Superior temporal gyrus (tissue), 1 donor: ENCODE data around the gene SEPTIN8.
A peak's percentile ranks its signal among the peaks of the same experiment; 100 is the strongest.

Experiments
- DNase-seq: peaks from one replicate; pipeline ENCODE4 v3.0.0-alpha.2; 2016; ENCODE audit errors: extremely low spot score

The SEPTIN8 gene, protein sequence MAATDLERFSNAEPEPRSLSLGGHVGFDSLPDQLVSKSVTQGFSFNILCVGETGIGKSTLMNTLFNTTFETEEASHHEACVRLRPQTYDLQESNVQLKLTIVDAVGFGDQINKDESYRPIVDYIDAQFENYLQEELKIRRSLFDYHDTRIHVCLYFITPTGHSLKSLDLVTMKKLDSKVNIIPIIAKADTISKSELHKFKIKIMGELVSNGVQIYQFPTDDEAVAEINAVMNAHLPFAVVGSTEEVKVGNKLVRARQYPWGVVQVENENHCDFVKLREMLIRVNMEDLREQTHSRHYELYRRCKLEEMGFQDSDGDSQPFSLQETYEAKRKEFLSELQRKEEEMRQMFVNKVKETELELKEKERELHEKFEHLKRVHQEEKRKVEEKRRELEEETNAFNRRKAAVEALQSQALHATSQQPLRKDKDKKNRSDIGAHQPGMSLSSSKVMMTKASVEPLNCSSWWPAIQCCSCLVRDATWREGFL

GRCh38 chr5:132777209-132778069, at the start of gene SEPTIN8:
Gene SEPTIN8 (minus strand): TSS chr5:132777239. CDS start chr5:132777137, 102 bp downstream.
- peak; percentile 71 for DNase-seq

DNA sequence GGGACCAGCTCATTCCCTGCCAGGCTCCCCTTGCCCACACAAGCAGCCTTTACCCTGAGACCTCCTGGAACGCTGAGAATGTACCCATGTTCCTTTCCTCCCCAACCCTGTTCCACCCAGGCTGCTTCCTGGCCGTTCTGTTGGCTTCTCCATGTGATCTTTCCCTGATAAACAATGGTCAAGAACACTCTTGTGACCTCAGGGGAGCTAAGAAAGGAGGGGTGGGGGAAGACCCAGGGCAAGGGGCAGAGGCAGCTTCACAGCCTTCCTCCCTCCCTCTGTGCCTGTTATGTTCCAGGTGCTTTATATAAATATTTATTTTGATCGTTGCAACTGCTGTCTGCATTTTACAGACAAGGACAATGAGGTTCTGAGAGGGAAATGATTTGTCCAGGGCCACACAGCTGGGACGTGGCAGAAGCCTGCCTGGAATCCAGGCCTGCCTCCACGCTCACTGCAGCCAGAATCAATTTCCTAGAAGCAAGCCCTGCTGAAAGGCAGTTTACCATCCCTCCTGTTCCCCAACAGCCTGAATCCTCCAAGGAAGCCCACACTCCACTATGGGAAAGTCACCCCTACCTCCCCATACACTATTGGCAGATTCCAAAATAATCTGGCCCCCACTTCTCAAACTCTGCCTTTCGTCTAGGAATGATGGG, 49.5 kb upstream of the SEPTIN8 start:
- no peak for DNase-seq

DNA sequence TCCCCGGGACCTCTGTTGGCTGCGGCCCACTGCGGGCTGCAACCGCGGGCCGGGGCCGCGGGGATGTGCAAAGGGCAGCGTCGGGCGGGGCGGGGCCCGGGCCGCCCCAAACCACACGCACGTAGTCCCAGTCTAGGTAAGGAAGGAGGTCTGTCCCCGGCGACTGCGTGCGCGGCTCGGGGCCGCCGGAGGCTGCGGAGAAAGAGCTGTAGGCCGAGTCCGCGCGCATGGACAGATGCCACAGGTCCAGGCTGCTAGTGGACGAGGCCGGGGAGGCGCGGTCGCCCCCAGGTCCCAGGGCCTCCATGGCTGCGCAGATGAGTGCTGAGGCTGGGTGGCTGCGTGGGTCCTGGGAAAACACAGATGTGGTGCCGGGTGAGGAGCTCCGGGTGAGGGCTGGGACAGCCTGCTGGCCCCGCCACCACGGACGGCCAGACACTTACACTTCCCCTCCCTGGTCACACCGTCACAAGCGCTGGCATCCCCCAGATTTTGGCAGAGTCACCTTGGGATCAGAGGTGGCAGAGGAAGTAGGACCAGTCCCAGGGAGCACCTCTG, 48.9 kb upstream of the SEPTIN8 start:
- no peak for DNase-seq

DNA sequence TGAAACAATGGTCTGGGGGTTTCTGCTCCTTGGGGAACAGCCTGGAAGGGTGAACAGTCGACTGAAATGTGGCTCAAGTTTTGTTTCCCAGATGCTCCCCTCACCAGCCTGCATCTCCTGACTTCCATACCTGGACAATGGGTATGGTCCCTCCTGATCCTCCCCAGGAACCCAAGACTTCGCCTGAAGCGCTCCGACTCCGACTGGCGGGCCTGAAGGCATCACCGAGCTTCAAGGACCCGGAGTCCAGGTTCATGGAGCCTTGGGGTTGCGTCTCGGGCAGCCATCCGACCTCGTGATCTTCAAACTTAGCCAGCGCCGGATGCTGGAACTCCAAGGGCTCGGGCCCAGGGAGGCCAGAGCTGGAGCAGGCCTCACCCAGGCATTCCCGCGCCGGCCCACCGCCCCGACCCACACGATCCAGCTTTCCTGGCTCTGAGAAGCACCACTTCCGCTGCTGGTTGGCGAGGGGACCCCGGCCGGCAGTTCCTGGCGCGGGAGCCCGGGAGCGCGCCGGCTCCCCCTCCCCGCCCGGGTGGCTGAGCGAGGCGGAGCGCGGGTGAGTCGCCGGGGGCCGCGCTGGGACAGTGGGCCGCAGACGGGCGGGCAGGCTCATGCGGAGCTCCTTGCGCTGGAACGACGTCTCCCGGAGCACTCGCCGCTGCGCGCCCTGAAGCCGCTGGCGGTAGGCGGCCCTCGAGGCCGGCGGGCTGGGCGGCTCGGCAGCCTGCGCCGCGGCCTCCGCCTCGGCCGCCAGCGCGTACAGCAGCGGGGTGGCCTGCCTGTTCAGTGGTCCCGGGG, 48.2 kb upstream of the SEPTIN8 start:
- no peak for DNase-seq

DNA sequence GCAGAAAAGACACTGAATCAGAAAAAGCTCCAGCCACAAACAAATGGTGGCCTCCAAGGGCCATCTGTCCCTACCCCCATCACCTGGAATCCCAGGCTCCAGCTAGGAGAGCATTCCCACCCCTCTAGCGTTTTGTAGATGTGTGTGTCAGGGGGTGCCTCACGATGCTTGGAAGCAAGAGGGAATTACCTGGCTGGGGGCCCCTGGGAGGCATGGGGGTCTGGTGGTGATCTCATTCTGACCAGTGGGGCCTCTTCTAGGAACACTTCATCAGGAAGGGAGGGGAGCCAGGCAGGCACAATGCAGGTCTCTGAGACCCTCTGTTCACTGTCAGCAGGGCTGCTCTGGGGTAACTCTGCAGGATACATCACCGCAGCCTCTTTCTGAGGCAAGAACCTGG, 47.4 kb upstream of the SEPTIN8 start:
- peak; percentile 6 for DNase-seq

- DNase-seq, result peak; percentile 19
Measured at GRCh38 chr5:132823481-132824050, 46.5 kb upstream of the SEPTIN8 start.

- DNase-seq, result peak; percentile 20
Measured at GRCh38 chr5:132822650-132823480, 45.8 kb upstream of the SEPTIN8 start.

- peak; percentile 93 for DNase-seq
Measured at GRCh38 chr5:132821791-132822190, 44.8 kb upstream of the SEPTIN8 start.

DNA sequence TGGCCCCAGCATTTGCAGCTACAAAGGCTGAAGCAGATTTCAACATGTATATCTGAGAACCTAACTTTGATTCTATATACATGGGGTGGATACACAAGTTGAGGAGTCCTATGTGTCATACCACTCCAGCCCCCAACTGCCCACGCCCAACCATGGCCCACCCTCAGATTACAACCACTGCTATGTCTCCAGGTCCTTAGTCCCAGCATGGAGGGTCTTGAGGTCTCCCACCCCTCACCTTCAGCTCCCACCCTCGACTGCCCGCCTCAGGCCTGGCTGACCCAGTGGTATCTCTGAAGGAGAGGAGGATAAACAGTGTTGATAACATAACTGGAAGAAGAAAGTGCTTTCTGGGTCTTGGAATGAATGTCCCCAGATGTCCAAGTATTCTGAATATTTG, 44.3 kb upstream of the SEPTIN8 start:
- DNase-seq, result no peak

GRCh38 chr5:132820162-132820754, 43.2 kb upstream of the SEPTIN8 start:
- DNase-seq, result peak; percentile 99

GRCh38 chr5:132819468-132819867, 42.4 kb upstream of the SEPTIN8 start:
- peak; percentile 59 for DNase-seq

- no peak for DNase-seq
Measured at GRCh38 chr5:132817011-132817410, 40.0 kb upstream of the SEPTIN8 start.

- no peak for DNase-seq
Measured at GRCh38 chr5:132816554-132816953, 39.5 kb upstream of the SEPTIN8 start.

GRCh38 chr5:132816083-132816482, 39.0 kb upstream of the SEPTIN8 start:
- no peak for DNase-seq

- peak; percentile 34 for DNase-seq
Measured at GRCh38 chr5:132815454-132815853, 38.4 kb upstream of the SEPTIN8 start.

- peak; percentile 27 for DNase-seq
Measured at GRCh38 chr5:132814503-132815294, 37.7 kb upstream of the SEPTIN8 start.

GRCh38 chr5:132813599-132814502, 36.8 kb upstream of the SEPTIN8 start:
- DNase-seq, result peak; percentile 61
